ENCODE results near the gene SLC9A4. TPM values are rescaled to one million over a fixed set of nuclear protein-coding genes. Genes with fewer than 3 reads are reported as not detected.

The SLC9A4 gene
- polyA plus RNA-seq, 1 experiment: not detected

DNA sequence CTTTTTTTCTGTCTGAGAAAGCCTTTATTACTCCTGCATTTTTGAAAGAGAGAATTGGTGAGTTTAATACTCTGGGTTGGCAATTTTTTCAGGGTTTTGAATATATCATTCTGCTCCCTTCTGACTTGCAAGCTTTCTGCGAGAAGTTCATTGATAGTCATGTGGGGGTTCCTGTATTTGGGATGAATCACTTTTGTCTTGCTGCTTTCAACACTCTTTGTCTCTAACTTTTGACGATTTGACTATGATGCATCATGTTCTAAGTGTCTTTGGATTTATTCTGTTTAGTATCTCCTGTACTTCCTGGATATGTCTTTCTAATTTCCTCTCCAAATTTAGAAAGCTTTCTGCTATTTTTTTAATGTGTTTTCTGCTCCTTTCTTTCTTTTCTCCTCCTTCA, 105.3 kb downstream of the SLC9A4 start:
- TF ChIP-seq, protein P1, sequence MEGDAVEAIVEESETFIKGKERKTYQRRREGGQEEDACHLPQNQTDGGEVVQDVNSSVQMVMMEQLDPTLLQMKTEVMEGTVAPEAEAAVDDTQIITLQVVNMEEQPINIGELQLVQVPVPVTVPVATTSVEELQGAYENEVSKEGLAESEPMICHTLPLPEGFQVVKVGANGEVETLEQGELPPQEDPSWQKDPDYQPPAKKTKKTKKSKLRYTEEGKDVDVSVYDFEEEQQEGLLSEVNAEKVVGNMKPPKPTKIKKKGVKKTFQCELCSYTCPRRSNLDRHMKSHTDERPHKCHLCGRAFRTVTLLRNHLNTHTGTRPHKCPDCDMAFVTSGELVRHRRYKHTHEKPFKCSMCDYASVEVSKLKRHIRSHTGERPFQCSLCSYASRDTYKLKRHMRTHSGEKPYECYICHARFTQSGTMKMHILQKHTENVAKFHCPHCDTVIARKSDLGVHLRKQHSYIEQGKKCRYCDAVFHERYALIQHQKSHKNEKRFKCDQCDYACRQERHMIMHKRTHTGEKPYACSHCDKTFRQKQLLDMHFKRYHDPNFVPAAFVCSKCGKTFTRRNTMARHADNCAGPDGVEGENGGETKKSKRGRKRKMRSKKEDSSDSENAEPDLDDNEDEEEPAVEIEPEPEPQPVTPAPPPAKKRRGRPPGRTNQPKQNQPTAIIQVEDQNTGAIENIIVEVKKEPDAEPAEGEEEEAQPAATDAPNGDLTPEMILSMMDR (IDR thresholded peaks at IDR 0.05; ENCODE audit: low read depth, low read length): no peak
- Histone ChIP-seq H3K27me3 (ENCODE audit: control insufficient read depth, insufficient read depth, low read length) (no peaks in the 10 kb centered on the region), H3K4me3 (ENCODE audit: low read depth, low read length) (no peak overlapping the region), H3K27ac (ENCODE audit: low read depth, low read length) (no peak overlapping the region), H3K9me3 (ENCODE audit: control insufficient read depth, insufficient read depth, low read length) (no peaks in the 10 kb centered on the region)
- no peak for DNase-seq (ENCODE audit: low read depth, low spot score)
- POLR2A ChIA-PET: no interaction called here
- CTCF ChIA-PET: interaction anchor here (1.4 kb wide), 1 partner anchor 38 kb away, joined by 4 read pairs; no protein-coding TSS in a partner anchor

DNA sequence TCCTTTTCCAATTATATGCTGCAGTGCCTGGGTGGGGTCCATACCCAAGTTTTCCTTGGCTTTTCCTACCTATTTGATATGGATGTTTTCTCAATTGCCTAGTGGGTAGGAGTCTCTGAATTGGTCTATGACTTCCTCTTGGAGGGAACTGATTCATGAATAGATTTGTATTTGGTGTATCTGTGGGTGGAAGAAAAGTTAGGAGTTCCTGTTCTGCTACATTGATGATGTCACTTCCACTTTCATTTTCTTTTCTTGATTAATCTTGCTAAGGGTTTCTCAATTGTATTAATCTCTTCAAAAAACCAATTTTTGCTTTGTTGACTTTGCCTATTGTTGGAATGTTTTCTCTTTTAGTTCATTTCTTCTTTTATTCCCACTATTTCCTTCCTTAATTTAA, 108.9 kb downstream of the SLC9A4 start:
- Histone ChIP-seq H3K27ac (ENCODE audit: low read depth, low read length) (no peak overlapping the region), H3K4me3 (ENCODE audit: low read depth, low read length) (no peak overlapping the region), H3K9me3 (ENCODE audit: control insufficient read depth, insufficient read depth, low read length) (no peaks in the 10 kb centered on the region), H3K27me3 (ENCODE audit: control insufficient read depth, insufficient read depth, low read length) (no peaks in the 10 kb centered on the region)
- DNase-seq (ENCODE audit: low read depth, low spot score): no peak
- POLR2A ChIA-PET: no interaction called here
- CTCF ChIA-PET: no interaction called here
- TF ChIP-seq, protein P1 (IDR thresholded peaks at IDR 0.05; ENCODE audit: low read depth, low read length): no peak

DNA sequence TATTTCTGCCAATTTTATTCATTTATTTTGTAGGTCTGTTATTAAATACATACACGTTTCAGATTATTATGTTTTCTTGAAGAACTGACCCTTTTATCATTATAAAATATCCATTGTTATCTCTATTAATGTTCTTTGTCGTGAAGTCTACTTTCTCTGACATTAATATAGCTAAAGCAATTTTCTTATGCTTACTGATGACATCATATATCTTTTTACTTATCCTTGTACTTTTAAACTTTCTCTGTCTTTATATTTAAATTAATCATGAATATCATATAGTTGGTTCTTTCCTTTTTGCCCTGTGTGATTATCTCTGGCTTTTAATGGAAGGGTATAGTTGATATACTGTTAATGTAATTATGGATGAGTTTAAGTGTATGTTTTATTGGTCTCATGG, 109.8 kb downstream of the SLC9A4 start:
- TF ChIP-seq, protein P1 (IDR thresholded peaks at IDR 0.05; ENCODE audit: low read depth, low read length): no peak
- H3K27ac ChIP-seq (ENCODE audit: low read depth, low read length): no peak overlapping the region
- no peak for DNase-seq (ENCODE audit: low read depth, low spot score)
- H3K9me3 ChIP-seq (ENCODE audit: control insufficient read depth, insufficient read depth, low read length): no peaks in the 10 kb centered on the region
- CTCF ChIA-PET: no interaction called here
- no peaks in the 10 kb centered on the region for H3K27me3 ChIP-seq (ENCODE audit: control insufficient read depth, insufficient read depth, low read length)
- H3K4me3 ChIP-seq (ENCODE audit: low read depth, low read length): no peak overlapping the region
- POLR2A ChIA-PET: no interaction called here

Small RNA genes within 50 kb of the gene (small RNA-seq; reads per million reads assigned to genes)
- not detected for gene MIR4772 (ENCODE audit: insufficient read length, low read depth)

Other genes starting within 250 kb of the SLC9A4 start
- gene IL1RL1, start 161.7 kb upstream of the SLC9A4 start, polyA plus RNA-seq (2011; rRNA removed): 0.30 and 0.31 TPM in 2 replicates
- gene IL18R1, start 117.4 kb upstream of the SLC9A4 start, polyA plus RNA-seq (2011; rRNA removed): 2.0 and 2.5 TPM in 2 replicates
- 0.10 TPM in 1 of 2 replicates, not detected in the other for gene IL18RAP, start 50.1 kb upstream of the SLC9A4 start, polyA plus RNA-seq (2011; rRNA removed)
- not detected in 2 replicates for gene SLC9A2, start 146.3 kb downstream of the SLC9A4 start, polyA plus RNA-seq (2011; rRNA removed)

Measured in AG04450 (cell line).